GM19099 (cell line): Measurements from ENCODE around the gene TAB2.

Experiments used
- POLR2A ChIP-seq: IDR thresholded peaks from 3 replicates; pipeline ENCODE4 v1.6.1; 2011; ENCODE audit warnings: low read depth; ENCODE audit not compliant: insufficient read length; ENCODE audit errors: extremely low read depth

TAB2 gene

GRCh38 chr6:149431905-149432775 is 114.6 kb downstream of the TAB2 start:
- no peak for TF ChIP-seq POLR2A

- TF ChIP-seq POLR2A: no peak
Measured at GRCh38 chr6:149433405-149433804, 115.9 kb downstream of the TAB2 start.

- no peak for TF ChIP-seq POLR2A
Measured at GRCh38 chr6:149433881-149434280, 116.4 kb downstream of the TAB2 start.

- no peak for TF ChIP-seq POLR2A
Measured at GRCh38 chr6:149435919-149436586, 118.5 kb downstream of the TAB2 start.

GRCh38 chr6:149436647-149437046 is 119.1 kb downstream of the TAB2 start:
- TF ChIP-seq POLR2A: no peak

- no peak for TF ChIP-seq POLR2A
Measured at GRCh38 chr6:149437212-149437611, 119.7 kb downstream of the TAB2 start.

GRCh38 chr6:149438855-149439254 is 121.3 kb downstream of the TAB2 start:
- no peak for TF ChIP-seq POLR2A

- TF ChIP-seq POLR2A: no peak
Measured at GRCh38 chr6:149439626-149440025, 122.1 kb downstream of the TAB2 start.

- no peak for TF ChIP-seq POLR2A
Measured at GRCh38 chr6:149440735-149441671, 123.5 kb downstream of the TAB2 start.

- TF ChIP-seq POLR2A: no peak
Measured at GRCh38 chr6:149441740-149442139, 124.2 kb downstream of the TAB2 start.

GRCh38 chr6:149443411-149444181 is 126.1 kb downstream of the TAB2 start:
- TF ChIP-seq POLR2A: no peak

GRCh38 chr6:149445095-149445466 is 127.6 kb downstream of the TAB2 start:
- TF ChIP-seq POLR2A: no peak

- TF ChIP-seq POLR2A: no peak
Measured at GRCh38 chr6:149445573-149445972, 128.1 kb downstream of the TAB2 start.

- no peak for TF ChIP-seq POLR2A
Measured at GRCh38 chr6:149446791-149447376, 129.4 kb downstream of the TAB2 start.
